Pancreas (tissue), 10 donors: Measurements from ENCODE around the gene SPATA31C1. TPM values are rescaled to one million over a fixed set of nuclear protein-coding genes. Genes with fewer than 3 reads are reported as not detected.

ENCODE experiments used
- ATAC-seq, 4 donors: fragments of 200-7000 bp; cut with Tn5 transposase; one replicate each; pipeline versions ENCODE4 v1.8.0 to v1.9.1; 2020; ENCODE audit warnings: mild to moderate bottlenecking in 4 of 4, moderate library complexity in 4 of 4
- DNase-seq, 6 donors: peaks; one replicate each; pipeline ENCODE4 v3.0.0-alpha.2; 2020
- FAIRE-seq: peaks from 2 replicates; lab custom pipeline; 2012; peaks lifted over from hg19 to GRCh38; lab: Jason Lieb, UNC
- H3K27ac ChIP-seq, 4 donors: fragments of 200-600 bp; sonication (generic); 1 replicate in 3 of 4; 2 replicates in 1 of 4; pipeline versions ENCODE4 v1.5.0 to v1.8.0; 2020
- H3K27me3 ChIP-seq, 4 donors: fragments of 200-600 bp; one replicate each; pipeline ENCODE4 v1.8.0; 2021
- H3K36me3 ChIP-seq, 3 donors: fragments of 200-600 bp; sonication (generic) in 1 of 3; one replicate each; pipeline versions ENCODE4 v1.5.0 to v1.8.0; 2020 to 2021
- H3K4me1 ChIP-seq, 3 donors: fragments of 200-600 bp; one replicate each; pipeline ENCODE4 v1.8.0; 2021
- H3K4me3 ChIP-seq, 4 donors: fragments of 200-600 bp; sonication (generic) in 2 of 4; one replicate each; pipeline versions ENCODE4 v1.5.0 to v1.8.0; 2020 to 2021
- H3K9me3 ChIP-seq, 4 donors: fragments of 200-600 bp; one replicate each; pipeline ENCODE4 v1.8.0; 2021
- WGBS, 2 donors: extraction: QIAGEN DNeasy Blood & Tissue Kit; methylation state at CpG; one replicate each; pipeline ENCODE4 v1.1.7; 2013; 5-methylcytosine and 5-hydroxymethylcytosine counted together
- intact Hi-C, 3 donors: fragments of 100-400 bp; cut with DNase I; formaldehyde crosslinking; loops; one replicate each; pipeline versions ENCODE4 v1.11.1 to v1.14.2; 2022
- polyA plus RNA-seq, 2 donors: library from polyadenylated mRNA; stranded (reverse); fragments of 200-250 nt; gene quantifications; one replicate each; pipeline ENCODE4 v1.2.3, GENCODE V29; 2013
- total RNA-seq, 6 donors: library from RNA; stranded (reverse); fragmentation: NEBNext Ultra II Directional in 4 of 6; extraction: Animal tissue kit (Norgen Biotek cat#: 25700) in 4 of 6; gene quantifications; one replicate each; pipeline versions ENCODE4 v1.2.1 to v1.2.4, GENCODE V29; 2021 to 2023
- TF ChIP-seq, protein P1 (sequence below), 4 donors: fragments of 200-600 bp; sonication (generic) in 3 of 4; IDR thresholded peaks; one replicate each; pipeline versions ENCODE4 v1.5.0 to v1.8.0; 2021; ENCODE audit warnings: antibody characterized with exemption in 4 of 4
- donor health status: healthy with polysubstance abuse.
- donor health status: DM: no; HTN: no; CAD: no; lungs with moderate emphysema.
- donor health status: DM: no; HTN: no; CAD: no.
- donor health status: control.
- donor health status: control.
- donor health status: Bipolar disorder and iron deficiency.
- donor health status: DM: yes; HTN: yes; CAD: no.
- donor health status: DM: no; HTN: no; CAD: no.
- donor health status: DM: no; HTN: no; CAD: no.
- donor health status: DM: yes; HTN: yes; CAD: no.

The SPATA31C1 gene
- total and polyA plus RNA-seq, 8 donors, result not detected

DNA sequence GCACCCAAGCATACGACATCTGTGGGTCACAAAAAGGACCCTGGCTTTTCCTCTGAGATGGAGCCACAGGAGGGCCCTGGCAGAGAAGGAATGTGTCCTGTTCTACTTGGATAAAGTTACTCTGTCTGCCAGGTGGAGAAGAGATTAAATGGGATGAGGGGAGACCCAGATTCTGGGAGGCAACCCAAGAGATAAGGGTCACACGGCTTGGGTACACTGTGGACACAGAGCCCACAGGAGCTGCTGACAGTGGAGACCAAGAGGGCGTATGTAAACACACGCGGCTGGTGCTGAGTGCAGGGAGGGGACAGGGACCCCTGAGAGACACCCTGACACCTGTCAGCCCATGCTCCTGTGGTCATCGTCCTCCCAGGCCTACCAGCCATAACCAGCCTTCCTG lies 50.4 kb downstream of the SPATA31C1 start:
- intact Hi-C loops, result no loop called here
- Histone ChIP-seq H3K9me3 (no peaks in the 10 kb centered on the region), H3K27ac (no peak overlapping the region), H3K4me1 (no peaks in the 10 kb centered on the region), H3K27me3 (no peaks in the 10 kb centered on the region), H3K4me3 (no peak overlapping the region), H3K36me3 (peaks cover 0 to 8% (median 0%) of the 10 kb centered on the region in 3 donors)
- no peak for FAIRE-seq
- TF ChIP-seq, protein P1, sequence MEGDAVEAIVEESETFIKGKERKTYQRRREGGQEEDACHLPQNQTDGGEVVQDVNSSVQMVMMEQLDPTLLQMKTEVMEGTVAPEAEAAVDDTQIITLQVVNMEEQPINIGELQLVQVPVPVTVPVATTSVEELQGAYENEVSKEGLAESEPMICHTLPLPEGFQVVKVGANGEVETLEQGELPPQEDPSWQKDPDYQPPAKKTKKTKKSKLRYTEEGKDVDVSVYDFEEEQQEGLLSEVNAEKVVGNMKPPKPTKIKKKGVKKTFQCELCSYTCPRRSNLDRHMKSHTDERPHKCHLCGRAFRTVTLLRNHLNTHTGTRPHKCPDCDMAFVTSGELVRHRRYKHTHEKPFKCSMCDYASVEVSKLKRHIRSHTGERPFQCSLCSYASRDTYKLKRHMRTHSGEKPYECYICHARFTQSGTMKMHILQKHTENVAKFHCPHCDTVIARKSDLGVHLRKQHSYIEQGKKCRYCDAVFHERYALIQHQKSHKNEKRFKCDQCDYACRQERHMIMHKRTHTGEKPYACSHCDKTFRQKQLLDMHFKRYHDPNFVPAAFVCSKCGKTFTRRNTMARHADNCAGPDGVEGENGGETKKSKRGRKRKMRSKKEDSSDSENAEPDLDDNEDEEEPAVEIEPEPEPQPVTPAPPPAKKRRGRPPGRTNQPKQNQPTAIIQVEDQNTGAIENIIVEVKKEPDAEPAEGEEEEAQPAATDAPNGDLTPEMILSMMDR (IDR thresholded peaks at IDR 0.05), result no peak
- ATAC-seq, result no peak
- 75 to 79% methylated on average over 6 of the region's 6 CpGs for WGBS, 2 donors
- no peak for DNase-seq

DNA sequence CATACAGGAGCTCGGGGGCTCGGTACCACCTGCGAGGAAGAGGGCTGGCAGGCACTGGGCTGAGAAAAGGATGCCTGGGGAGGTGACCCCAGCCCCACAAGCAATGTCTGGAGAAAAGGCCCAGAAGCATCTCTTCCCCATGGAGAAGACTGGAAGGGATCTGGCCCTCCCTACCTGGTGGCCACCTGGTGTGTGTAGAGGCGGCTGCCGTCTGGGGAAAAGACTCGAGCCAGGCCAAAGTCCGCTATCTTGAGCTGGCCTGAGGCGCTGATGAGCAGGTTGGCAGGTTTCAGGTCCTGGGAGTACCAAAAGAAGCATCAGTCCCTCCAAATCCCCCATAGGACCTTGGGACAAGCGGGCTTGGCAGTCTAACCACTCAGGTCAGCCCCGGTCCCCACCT lies 52.8 kb downstream of the SPATA31C1 start:
- H3K27ac ChIP-seq, result no peak overlapping the region
- no peaks in the 10 kb centered on the region for H3K27me3 ChIP-seq
- TF ChIP-seq, protein P1 (IDR thresholded peaks at IDR 0.05), result no peak
- peaks cover 0 to 8% (median 0%) of the 10 kb centered on the region in 3 donors for H3K36me3 ChIP-seq
- 91 to 96% methylated on average over 10 of the region's 10 CpGs for WGBS, 2 donors
- H3K4me3 ChIP-seq, result no peak overlapping the region
- H3K4me1 ChIP-seq, result peaks cover 0 to 3% (median 0%) of the 10 kb centered on the region in 3 donors
- no peaks in the 10 kb centered on the region for H3K9me3 ChIP-seq
- intact Hi-C loops, result no loop called here
- no peak for ATAC-seq
- no peak for FAIRE-seq
- DNase-seq, result peak in 1 of 6 donors; percentile 43

DNA sequence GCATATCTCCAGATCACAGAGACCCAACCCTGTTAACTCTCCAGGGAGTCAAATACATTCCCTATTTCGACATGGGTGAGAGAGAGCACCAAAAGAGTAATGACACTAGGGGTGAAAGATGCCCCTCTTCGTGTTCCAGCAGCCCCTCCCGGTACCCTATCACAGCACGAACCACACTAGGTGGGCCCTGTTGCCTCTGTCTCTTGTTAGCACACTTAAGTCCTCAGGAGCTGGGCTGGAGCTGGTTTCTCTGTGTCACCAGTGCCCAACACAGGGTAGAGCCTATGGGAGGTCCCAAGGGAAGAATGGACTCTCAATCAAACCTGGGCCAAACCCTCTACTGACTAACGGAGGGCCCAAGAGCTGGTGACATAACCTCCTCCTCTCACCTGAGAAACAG lies 55.4 kb downstream of the SPATA31C1 start:
- no peak for FAIRE-seq
- no peak overlapping the region for H3K27ac ChIP-seq
- intact Hi-C loops, result no loop called here
- H3K4me1 ChIP-seq, result peaks cover 0 to 3% (median 0%) of the 10 kb centered on the region in 3 donors
- WGBS, 2 donors, result 77 to 80% methylated on average over 5 of the region's 5 CpGs
- H3K9me3 ChIP-seq, result no peaks in the 10 kb centered on the region
- H3K4me3 ChIP-seq, result no peak overlapping the region
- peaks cover 0 to 5% (median 0%) of the 10 kb centered on the region in 3 donors for H3K36me3 ChIP-seq
- TF ChIP-seq, protein P1 (IDR thresholded peaks at IDR 0.05), result no peak
- H3K27me3 ChIP-seq, result no peaks in the 10 kb centered on the region
- no peak for ATAC-seq
- DNase-seq, result no peak

Other genes with a start within 250 kb of the SPATA31C1 start
- 10 to 100 TPM; 37.6 to 67.7 (median 42.6) TPM for gene CTSL, start 191.8 kb upstream of the SPATA31C1 start, total RNA-seq
- 10 to 100 TPM; 33.8 to 64.1 TPM for gene CTSL, start 191.8 kb upstream of the SPATA31C1 start, polyA plus RNA-seq
- not detected for gene SPATA31E1, start 35.1 kb upstream of the SPATA31C1 start, total RNA-seq
- under 1 TPM in 1 of 2 donors, not detected in 1; 0.02 TPM for gene SPATA31E1, start 35.1 kb upstream of the SPATA31C1 start, polyA plus RNA-seq
- gene CDK20, start 56.6 kb downstream of the SPATA31C1 start, total RNA-seq, result 1 to 10 TPM; 3.6 to 9.1 (median 4.6) TPM
- gene CDK20, start 56.6 kb downstream of the SPATA31C1 start, polyA plus RNA-seq, result 10 to 100 TPM in 1 of 2 donors, 1 to 10 TPM in 1; 9.4 to 16.4 TPM
- gene SPATA31C2, start 220.5 kb downstream of the SPATA31C1 start, total RNA-seq, result not detected
- not detected for gene SPATA31C2, start 220.5 kb downstream of the SPATA31C1 start, polyA plus RNA-seq